Stomach (tissue), 4 donors: ENCODE data around the gene TNK2.

Source experiments
- CTCF ChIP-seq, 7 experiments: fragments of 450-650 bp in 4 of 7; fragments of 200-600 bp in 3 of 7; sonication (generic) in 3 of 7; IDR thresholded peaks; one replicate each; pipeline ENCODE4 v1.5.1; 2016 to 2019; ENCODE audit warnings: antibody characterized with exemption in 7 of 7, control low read depth in 2 of 7, mild to moderate bottlenecking in 1 of 7
- EP300 ChIP-seq: sonication (generic); formaldehyde crosslinking; IDR thresholded peaks from one replicate; pipeline ENCODE4 v1.6.1; 2017; ENCODE audit warnings: antibody characterized with exemption
- POLR2A ChIP-seq, 4 donors: fragments of 450-650 bp; IDR thresholded peaks; one replicate each; pipeline ENCODE4 v1.6.1; 2016; ENCODE audit warnings: antibody characterized with exemption in 4 of 4, control low read depth in 2 of 4, mild to moderate bottlenecking in 1 of 4, moderate library complexity in 1 of 4
- POLR2AphosphoS5 ChIP-seq, 3 donors: sonication (generic); formaldehyde crosslinking; IDR thresholded peaks; one replicate each; pipeline ENCODE4 v1.6.1; 2016; ENCODE audit warnings: antibody characterized with exemption in 3 of 3

- TF ChIP-seq CTCF (IDR thresholded peaks at IDR 0.05) (no peak), POLR2A (IDR thresholded peaks at IDR 0.05) (no peak), POLR2AphosphoS5 (IDR thresholded peaks at IDR 0.05) (no peak), EP300 (no peak)
These were observed 13.1 kb downstream of the TNK2 start for GRCh38 chr3:195895078-195895860.
